ENCODE results near the gene CCNK. TPM values are rescaled to one million over a fixed set of nuclear protein-coding genes. Genes with fewer than 3 reads are reported as not detected.

Gene CCNK
- total and polyA plus RNA-seq, 2 of the 13 experiments (the other 11 are each of a cell fraction or from before 2014, with no cell fraction given), result 4.9 to 9.7 TPM

- TF ChIP-seq DMTF1 (CRISPR knock-in tag; IDR thresholded peaks at IDR 0.05) (peak; percentile 91), ATRX (CRISPR knock-in tag; IDR thresholded peaks at IDR 0.05; ENCODE audit: borderline replicate concordance) (no peak), LRRFIP1 (CRISPR knock-in tag; conservative IDR thresholded peaks at IDR 0.05) (no peak), STAT6 (CRISPR knock-in tag; IDR thresholded peaks at IDR 0.05; ENCODE audit: borderline replicate concordance) (peak; percentile 86; the same call in 1 of the 2 replicates), PCBP1 (IDR thresholded peaks at IDR 0.05; ENCODE audit: borderline replicate concordance, low read depth, low read length) (no peak), TEAD3 (CRISPR knock-in tag; optimal IDR thresholded peaks at IDR 0.05; ENCODE audit: borderline replicate concordance) (peak; percentile 93), IKZF5 (CRISPR knock-in tag; IDR thresholded peaks at IDR 0.05) (peak; percentile 97; the same call in 1 of the 2 replicates), BCL6 (CRISPR knock-in tag; IDR thresholded peaks at IDR 0.05) (peak; percentile 89), CENPBD1 (CRISPR knock-in tag; IDR thresholded peaks at IDR 0.05; ENCODE audit: borderline replicate concordance, low read depth) (no peak; the same call in 1 of the 2 replicates), FOXK2 (IDR thresholded peaks at IDR 0.05) (peak; percentile 68), NFE2 (CRISPR knock-in tag; IDR thresholded peaks at IDR 0.05) (no peak), ZNF562 (CRISPR knock-in tag; IDR thresholded peaks at IDR 0.05; ENCODE audit: borderline replicate concordance) (no peak), SKIL (CRISPR knock-in tag; IDR thresholded peaks at IDR 0.05; ENCODE audit: borderline replicate concordance) (peak; percentile 86), HOXA5 (CRISPR knock-in tag; IDR thresholded peaks at IDR 0.05) (peak; percentile 65; the same call in 1 of the 2 replicates), ZNF740 (CRISPR knock-in tag; IDR thresholded peaks at IDR 0.05) (no peak), SMARCE1 (IDR thresholded peaks at IDR 0.05; ENCODE audit: borderline replicate concordance) (no peak), PLRG1 (conservative IDR thresholded peaks at IDR 0.05) (no peak)
Measured at GRCh38 chr14:99552572-99553216, 71.5 kb downstream of the CCNK start (continued).

Measured in HepG2 (cell line).